Measurements from ENCODE around the gene C4orf36.

C4orf36 gene, protein sequence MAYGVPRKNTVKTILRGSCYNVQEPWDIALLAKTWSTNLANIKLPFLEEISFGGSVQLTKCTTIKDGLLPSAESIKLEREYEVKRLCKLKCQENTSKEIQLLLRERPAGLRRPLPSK

DNA sequence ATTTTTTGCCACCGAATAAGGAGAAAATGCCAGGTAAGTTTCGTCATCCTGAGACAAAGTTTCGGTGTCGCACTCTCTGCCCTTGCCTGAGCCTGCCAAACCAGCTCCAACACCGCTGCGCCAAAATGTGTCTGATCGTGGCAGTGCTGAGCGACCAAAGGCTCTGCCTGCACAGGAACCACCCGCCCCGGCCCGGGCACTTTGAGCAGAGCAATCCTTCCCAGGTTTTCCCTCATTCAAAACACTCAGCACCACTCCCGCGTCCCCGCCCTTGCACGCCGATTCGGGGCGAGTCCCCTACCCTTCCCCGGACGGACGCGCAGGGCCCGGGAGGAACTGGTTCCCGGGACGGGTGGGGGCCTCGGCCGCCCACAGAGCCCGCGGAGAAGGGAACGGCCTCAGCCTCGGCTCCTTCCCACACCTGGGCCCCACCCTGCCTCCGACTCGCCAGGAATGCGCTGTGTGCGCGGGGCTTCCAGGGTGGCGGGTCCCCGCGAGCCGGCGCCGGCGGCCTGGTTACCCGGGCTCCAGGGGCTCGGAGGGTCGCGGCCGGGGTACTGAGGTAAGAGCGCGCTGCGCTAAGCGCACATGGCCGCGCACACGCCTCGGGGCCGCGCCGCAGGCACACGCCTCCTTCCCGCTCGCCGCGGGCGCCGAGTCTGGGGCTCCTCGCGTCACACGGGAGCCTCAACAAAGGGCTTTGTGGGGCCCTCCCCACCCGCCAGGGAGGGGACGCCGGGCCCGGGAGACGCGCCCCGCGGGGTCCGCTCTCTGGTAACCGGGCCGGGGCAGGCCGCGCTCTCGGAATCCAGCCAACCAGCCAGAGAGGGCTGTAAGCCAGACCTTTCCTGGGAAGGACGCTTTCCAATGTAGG, at the start of gene C4orf36:
TSS of gene C4orf36 (minus strand) at position 661 of the 874 bp plus-strand sequence. CDS start 902 bp downstream, outside the sequence.
- DNase-seq (ENCODE audit: low spot score) = no peak

DNA sequence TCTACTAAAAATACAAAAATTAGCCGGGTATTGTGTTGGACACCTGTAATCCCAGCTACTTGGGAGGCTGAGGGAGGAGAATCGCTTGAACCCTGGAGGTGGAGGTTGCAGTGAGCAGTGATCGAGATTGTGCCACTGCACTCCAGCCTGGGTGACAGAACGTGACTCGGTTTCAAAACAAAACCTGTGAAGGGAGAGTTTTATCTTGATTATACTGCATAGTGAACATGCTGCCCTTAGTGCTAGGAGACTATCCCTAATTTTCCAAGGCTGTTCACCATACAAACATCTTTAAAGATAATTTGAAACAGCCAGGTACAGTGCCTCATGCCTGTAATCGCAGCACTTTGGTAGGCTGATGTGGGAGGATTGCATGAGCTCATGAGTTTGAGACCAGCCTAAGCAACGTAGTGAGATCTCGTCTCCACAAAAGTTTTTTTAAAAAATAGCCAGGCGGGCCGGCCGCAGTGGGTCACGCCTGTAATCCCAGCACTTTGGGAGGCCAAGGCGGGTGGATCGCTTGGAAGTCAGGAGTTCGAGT, 48.8 kb upstream of the C4orf36 start:
- DNase-seq (ENCODE audit: low spot score) = no peak

DNA sequence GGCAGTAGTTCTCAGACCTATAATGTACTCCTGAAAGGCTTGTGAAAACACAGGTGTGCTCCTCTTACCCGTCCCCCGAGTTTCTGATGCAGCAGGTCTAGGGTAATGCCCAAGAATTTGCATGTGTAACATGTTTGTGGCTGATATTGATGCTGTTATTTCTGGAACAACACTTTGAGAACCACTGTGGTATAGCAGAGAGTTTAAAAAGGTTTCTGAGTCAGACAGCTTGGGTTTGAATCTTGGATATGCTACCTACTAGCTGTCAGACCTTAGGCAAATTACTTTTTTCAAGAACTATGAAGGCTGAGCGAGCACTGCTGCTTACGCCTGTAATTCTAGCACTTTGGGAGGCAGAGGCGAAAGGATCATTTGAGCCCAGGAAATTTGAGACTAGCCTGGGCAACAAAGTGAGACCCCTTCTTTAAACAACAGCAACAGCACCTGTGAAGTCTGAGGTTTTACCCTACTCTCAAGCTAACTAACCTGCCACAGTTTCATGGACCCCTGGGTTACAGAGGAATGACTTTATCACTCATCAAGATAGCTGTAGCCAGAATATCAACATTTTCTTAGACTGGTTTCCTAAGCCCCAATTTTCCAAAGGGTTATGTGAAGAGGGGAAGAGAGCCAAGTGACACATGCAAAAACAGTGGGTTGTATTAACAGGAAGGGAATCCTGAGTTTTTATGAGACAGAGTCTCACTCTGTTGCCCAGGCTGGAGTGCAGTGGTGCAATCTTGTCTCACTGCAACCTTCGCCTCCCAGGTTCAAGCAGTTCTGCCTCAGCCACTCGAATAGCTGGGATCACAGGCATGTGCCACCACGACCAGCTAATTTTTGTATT, 47.7 kb upstream of the C4orf36 start:
- no peak for DNase-seq (ENCODE audit: low spot score)

DNA sequence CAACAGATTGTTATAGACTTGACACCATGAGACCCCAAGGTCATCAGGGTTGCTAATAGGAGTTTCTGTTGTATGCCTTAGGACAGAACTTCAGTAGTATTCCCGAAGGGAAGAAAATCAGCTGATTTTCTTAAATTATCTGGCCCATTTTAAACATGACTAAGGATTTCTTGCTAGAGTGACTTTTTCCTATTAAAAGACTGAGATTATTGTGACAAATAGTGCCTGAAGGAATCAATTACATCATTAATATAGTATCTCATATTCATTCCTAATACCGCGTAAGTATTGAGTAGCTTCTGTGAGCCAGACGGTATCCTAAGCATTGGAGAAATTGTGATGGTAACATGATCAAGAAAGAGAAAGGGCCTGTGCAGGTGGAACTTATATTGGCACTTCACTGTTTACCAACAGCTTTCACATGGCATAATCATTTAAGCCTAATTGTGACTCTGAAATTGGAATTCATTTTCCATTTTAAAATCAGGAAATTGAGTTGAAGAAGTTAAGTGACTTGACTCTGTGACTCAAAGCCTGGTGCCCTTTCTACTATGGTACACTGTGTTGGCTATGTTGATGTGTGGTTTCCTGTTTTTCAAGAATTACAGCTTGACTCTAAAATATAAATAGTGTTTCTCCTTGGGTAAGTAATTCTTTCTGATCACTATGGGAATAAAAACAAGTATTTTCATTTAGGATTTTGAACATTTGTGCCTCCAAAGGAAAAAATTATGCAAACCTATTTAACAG, 46.7 kb upstream of the C4orf36 start:
- DNase-seq (ENCODE audit: low spot score) = peak; percentile 37

DNA sequence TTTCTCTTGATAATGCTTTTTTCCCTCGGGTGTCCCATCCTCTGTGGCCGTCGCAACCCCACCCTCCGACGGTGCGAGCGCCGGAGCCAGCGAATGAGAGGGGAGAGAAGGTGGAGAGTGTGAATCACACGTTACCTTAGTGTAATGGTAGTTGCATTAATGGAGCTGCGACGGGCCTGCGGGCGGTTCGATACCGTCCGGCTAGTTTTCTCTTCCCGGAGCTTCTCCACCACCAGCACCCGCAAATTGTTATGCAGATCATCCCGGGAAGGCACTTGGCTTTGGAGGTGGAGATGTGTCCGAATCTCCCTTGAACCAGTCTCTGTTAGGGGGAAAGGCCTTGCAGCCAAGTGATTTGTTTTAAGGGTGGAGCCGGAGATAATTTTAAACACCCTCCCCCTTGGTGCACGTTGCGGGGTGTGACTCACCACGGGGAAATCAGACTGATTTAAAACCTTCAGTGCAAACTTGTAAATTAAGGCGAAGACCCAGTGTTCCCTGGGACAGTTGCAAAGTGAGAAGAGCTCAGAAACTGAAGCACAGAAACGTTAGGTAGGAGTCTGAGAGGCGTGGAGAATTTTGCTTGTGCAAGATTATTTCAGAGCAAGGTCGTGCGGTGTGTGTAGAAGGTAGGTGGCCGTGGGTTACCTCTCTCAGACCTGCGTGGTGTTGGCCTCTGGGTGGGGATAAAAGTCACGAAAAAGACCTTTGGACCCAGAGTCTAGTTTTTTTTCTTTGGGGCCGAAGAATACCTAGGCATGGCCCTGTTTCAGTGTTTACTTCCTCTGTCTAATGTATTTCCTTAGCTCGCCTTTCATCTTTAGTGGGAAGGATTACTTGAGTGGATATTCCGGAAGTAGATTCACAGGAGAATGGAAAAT, 43.9 kb upstream of the C4orf36 start:
- DNase-seq (ENCODE audit: low spot score) = peak; percentile 35

DNA sequence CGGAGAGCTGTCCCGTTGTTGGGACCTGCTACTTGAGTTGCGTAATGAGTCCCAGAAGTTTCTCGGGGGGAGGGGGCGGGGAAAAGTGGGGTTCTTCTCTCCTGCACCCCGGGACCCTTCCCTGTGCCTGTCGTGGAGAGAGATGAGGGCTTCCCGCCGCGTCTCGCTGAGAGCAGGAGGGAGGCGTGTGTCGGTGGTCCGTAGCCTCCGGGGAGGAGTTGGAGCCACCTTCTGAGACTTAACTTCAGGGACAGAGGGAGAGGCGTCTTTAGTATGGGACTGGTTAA, 43.3 kb upstream of the C4orf36 start:
- DNase-seq (ENCODE audit: low spot score) = no peak

DNA sequence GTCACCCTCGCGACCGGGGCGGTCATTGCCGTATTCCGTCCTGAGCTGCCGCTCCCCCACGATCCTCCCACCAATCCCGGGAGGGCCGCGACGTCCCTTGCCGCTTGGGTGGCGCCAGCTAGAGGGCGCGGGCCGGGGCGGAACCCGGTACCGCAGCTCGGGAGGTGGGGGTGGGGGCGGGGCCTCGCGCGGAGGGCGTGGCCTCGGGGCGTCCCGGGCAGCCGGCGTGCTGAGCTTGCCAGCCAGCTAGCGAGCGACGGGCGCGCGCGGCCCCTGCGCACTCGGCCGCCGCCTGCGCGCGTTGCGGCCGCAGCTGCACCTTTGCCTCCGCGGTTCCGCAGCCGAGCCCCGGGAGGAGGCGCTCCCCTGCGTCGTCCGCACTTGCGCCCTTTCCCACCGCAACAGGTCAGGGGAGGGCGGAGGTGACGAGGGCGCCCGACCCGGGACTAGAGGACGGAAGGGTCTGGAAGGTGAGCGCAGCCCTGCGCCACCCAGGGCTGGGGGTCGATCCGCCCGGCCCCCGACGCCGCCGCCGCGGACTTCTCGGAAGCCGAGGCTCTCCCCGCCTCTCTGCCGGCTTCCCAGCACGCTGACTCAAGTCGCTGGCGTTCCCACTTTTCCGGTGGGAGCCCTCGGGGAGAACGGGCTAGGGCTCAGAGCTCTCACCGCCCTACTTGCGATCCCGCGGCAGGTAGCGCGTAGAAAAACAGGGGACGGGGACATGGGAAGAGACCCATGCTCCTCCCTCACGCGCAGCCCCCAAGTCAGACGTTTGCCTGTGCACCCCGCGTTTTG, 42.7 kb upstream of the C4orf36 start, which contains the start of gene AFF1:
TSS of gene AFF1 (plus strand) at position 241 of the 795 bp plus-strand sequence. CDS start 13,523 bp downstream, outside the sequence.
- peak; percentile 92 for DNase-seq (ENCODE audit: low spot score)

DNA sequence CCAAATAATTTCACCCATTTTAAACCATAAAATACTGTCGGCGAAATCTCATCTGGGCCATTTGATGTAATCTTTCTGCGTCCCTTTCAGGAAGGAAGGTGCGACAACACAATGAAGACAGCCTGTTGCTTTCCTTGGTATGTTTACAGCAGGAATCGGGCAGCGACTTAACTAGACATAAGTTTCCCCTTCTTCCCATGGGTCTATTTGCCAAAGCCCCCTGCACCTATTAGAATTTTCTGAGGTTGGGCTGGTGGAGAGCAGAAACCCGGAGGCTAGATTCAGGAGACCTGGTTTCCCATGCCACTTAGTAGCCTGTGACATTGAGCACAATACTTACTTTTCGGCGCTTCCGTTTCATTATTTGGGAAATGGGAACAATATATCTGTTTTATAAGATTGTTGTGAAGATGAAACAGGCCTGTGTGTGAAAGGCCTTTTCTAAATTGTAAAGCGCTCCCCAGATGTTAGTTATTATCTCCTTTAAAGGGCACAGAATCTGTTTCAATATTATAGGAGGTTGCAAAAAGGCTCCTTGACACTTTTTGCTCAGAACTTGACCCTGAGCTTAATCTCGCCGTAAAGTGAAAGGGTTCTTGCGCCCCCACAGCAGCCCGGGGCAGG, 42.0 kb upstream of the C4orf36 start:
- no peak for DNase-seq (ENCODE audit: low spot score)

DNA sequence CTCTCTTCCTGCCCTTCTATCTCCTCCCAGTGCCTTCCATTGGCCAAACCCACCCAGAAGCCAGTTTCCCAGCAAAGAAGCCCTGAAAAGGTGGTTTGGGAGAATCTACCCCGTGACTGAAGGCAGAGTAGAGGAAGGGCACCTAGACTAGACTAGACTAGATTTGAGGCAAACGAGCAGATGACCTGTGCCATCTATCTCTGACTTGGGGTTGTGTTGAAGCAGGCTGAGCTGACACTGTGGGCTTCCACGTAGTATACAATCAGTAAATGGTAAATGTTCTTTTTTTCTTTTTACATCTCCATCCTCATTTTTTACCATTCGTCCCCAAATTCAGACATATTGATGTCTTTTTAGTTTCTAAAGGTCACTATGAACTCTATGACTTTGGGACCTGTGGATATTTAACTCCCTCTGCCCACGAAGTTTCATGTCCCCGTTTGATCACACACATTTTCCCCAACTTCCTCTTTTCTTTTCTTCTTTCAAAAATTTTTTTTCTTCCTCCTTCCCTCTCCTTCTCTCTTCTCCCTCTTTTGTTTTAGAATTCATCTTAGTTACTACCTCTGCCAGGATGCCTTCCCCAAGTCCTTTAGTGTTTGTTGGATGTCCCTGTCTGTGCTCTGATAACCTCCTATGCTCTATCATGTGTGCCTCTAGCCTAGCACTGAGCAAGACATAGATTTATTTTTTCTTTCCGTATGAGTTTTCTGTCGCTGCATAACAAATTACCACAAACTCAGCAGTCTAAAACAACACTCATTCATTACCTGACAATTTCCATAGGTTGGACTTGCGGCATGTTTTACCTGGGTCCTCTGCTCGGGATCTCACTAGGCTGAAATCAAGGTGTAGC, 36.4 kb upstream of the C4orf36 start:
- no peak for DNase-seq (ENCODE audit: low spot score)

DNA sequence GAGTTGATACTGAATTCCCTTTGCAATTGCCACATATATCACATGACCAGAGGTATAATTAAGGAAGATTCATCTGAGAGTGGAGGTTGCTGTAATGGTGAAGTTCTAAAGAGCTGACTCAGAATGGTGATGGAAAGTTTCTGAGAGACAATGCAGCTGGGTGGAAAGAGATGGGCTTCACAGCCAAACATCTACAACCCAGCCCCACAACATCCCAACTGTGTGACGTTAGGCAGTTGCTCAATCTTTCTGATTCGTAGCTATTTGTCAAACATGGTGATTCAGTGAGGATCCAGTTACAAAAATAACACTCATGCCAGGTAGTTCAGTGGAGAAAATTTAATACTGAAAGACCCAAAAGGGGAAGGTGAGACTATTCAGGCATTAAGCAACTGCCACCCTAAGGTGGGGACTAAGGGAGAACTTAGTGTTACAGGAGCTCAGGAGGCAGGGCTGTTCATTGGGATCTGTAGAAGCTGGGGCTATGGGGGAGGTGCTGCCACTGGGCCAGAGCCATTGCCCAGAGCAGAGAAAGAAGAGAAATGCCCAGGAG, 35.7 kb upstream of the C4orf36 start:
- DNase-seq (ENCODE audit: low spot score) = no peak

DNA sequence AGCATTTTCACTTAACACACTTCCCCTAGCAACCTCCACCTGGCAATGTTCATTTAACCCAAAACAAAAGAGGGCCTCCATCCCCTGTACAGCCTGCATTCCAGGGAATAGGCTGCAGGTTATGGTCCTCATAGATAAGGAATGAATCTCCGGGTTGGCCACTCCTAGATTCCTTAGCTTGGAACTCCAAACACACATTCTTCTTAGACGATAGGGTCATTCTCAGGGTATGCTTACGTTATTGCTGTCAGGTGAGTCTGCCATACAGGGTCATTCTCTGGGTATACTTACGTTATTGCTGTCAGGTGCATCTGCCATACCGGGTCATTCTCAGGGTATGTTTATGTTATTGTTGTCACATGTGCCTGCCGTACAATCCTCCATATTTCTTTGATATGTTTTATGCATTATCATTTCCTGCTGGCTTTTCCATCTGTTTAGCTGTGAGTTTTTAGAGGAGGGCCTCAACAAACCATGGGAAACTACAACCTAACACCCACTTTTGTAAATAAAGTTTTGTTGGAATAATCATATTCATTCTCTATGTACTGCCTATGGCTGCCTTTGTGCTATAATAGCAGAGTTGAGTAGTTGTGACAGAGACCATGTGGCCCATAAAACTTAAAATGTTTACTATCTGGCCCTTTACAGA, 34.3 kb upstream of the C4orf36 start:
- no peak for DNase-seq (ENCODE audit: low spot score)

DNA sequence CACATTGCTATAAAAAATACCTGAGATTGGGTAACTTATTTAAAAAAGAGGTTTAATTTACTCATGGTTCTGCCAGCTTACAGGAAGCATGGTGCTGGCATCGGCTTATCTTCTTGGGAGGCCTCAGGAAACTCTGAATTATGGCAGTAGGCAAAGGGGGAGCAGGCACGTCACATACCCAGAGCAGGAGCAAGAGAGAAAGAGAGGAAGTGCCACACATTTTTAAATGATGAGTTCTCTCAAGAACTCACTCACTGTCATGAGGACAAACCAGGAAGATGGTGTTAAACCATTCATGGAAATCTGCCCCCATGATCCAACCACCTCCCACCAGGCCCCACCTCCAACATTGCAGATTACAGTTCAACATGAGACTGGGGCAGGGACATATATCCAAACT, 32.6 kb upstream of the C4orf36 start:
- no peak for DNase-seq (ENCODE audit: low spot score)

DNA sequence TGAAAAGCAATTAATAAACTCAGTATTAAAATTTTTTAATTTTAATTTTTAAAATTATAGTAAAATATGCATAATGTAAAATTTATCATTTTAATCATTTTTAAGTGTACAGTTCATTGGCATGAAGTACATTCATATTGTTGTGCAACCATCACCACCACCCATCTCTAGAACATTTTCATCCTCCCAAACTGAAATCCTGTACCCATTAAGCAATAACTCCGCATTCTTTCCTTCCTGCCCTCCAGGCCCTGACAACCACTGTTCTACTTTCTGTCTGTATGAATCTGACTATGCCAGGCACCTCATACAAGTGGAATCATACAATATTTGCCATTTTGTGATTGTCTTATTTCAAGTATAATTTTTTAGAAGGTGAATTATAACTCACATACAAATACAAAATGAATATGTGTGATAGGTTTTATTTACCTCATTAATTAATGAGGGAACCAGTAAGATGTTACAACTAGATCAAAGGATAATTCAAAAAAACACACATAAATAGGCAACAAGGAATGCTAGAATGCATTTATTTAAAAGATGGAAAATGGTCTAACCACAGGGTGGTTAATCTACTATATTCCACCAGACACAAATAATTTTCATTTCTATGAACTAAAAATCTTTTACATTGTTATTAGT, 29.5 kb upstream of the C4orf36 start:
- DNase-seq (ENCODE audit: low spot score) = no peak

DNA sequence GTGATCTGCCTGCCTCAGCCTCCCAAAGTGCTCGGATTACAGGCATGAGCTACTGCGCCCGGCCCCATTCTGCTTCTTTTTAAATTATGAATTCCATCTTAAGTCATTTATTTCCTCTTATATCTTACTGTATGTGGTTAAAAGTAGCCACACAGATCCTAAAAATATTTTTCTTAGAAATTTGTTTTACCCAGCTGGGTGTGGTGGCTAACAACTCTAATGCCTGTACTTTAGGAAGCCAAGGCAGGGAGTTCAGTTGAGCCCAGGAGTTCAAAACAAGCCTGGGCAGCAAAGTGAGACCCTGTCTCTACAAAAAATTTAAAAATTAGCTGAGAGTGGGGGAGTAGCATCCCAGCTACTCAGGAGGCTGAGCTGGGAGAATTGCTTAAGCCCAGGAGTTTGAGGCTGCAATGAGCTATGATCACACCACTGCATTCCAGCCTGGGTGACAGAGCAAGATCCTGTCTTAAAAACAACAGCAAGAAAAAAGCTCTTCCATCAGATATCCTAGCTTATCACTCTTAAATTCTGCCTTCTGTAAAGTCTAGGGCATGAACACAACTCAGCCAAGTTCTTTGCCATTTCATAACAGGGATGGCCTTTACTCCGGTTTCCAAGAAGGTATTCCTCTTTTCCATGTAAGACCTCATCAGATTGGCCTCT, 27.5 kb upstream of the C4orf36 start:
- no peak for DNase-seq (ENCODE audit: low spot score)

DNA sequence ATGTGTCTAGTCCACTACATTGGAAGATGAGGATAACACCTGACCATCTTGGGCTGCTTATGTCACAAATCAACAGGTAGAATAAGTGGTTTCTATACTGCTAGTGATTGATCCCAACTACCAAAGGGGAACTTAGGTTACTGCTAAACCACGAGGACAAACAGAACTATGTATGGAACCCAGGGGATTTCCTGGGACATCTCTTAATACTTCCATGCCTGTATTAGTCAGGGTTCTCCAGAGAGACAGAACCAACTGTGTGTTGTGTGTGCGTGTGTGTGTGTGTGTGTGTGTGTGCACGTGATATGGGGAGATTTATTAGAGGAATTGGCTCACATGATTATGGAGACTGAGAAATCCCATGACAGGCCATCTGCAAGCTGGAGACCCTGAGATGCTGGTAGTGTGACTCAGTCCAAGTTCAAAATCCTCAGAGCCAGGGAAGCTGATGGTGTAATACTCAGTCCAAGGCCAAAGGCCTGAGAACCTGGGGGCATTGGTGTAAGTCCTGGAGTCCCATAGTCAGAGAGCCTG, 26.4 kb upstream of the C4orf36 start:
- no peak for DNase-seq (ENCODE audit: low spot score)

Data from pons (tissue), 1 donor.